Measurements from ENCODE around the gene SPINT2.
"Not testable (repeated sequence)": the region's sequence is repeated elsewhere in the genome, so short reads cannot be mapped to it uniquely, and the experiment has no call there.

SPINT2 gene

GRCh38 chr19:38243279-38243673 is 21.1 kb upstream of the SPINT2 start:
- no peak for DNase-seq

GRCh38 chr19:38245826-38246498 is 18.4 kb upstream of the SPINT2 start:
- DNase-seq = no peak

GRCh38 chr19:38247126-38247525 is 17.2 kb upstream of the SPINT2 start:
- DNase-seq = no peak

- no peak for DNase-seq
These were observed 16.6 kb upstream of the SPINT2 start for GRCh38 chr19:38247734-38248268.

- no peak for DNase-seq
These were observed 16.0 kb upstream of the SPINT2 start for GRCh38 chr19:38248421-38248820.

- DNase-seq = no peak
These were observed 13.9 kb upstream of the SPINT2 start for GRCh38 chr19:38250428-38250820.

- DNase-seq = no peak
These were observed 13.4 kb upstream of the SPINT2 start for GRCh38 chr19:38250821-38251563.

GRCh38 chr19:38251564-38252051 is 12.8 kb upstream of the SPINT2 start:
- DNase-seq = no peak

GRCh38 chr19:38252385-38252784 is 12.0 kb upstream of the SPINT2 start:
- DNase-seq = no peak

GRCh38 chr19:38252941-38253691 is 11.3 kb upstream of the SPINT2 start:
- no peak for DNase-seq

GRCh38 chr19:38253788-38254187 is 10.6 kb upstream of the SPINT2 start:
- DNase-seq = no peak

- DNase-seq = no peak
These were observed 8.9 kb upstream of the SPINT2 start for GRCh38 chr19:38255383-38256014.

GRCh38 chr19:38261942-38262341 is 2.4 kb upstream of the SPINT2 start:
- DNase-seq = not testable (repeated sequence)

- no peak for DNase-seq
These were observed 1.6 kb upstream of the SPINT2 start for GRCh38 chr19:38262585-38263268.

GRCh38 chr19:38263689-38264485 is 486 bp upstream of the SPINT2 start:
- DNase-seq = peak; percentile 48

GRCh38 chr19:38265213-38265861 is 964 bp downstream of the SPINT2 start:
- no peak for DNase-seq

GRCh38 chr19:38265921-38266429 is 1.6 kb downstream of the SPINT2 start:
- no peak for DNase-seq

- no peak for DNase-seq
These were observed 2.7 kb downstream of the SPINT2 start for GRCh38 chr19:38266981-38267597.

GRCh38 chr19:38267761-38268483 is 3.5 kb downstream of the SPINT2 start:
- DNase-seq = no peak

All from NCI-H1092 treated with DMSO at 0.1 percent for 48 hours (cell line).